OCI-LY7 (cell line): ENCODE results near the gene POM121L2. TPM values are rescaled to one million over a fixed set of nuclear protein-coding genes. Genes with fewer than 3 reads are reported as not detected.

Experiments
- Bru-seq: library from RNA; stranded (reverse); fragments of 400-500 nt; gene quantifications from one replicate; lab custom pipeline; 2021; lab: Mats Ljungman, UMichigan
- BruChase-seq, 2 experiments: library from RNA; stranded (reverse); fragments of 400-500 nt; gene quantifications; one replicate each; lab custom pipeline; 2021; lab: Mats Ljungman, UMichigan
- BruUV-seq: library from RNA; stranded (reverse); fragments of 400-500 nt; replicated peaks from 2 replicates; lab custom pipeline; 2021; lab: Mats Ljungman, UMichigan
- CTCF ChIA-PET: fragments of 300-600 bp; sonication (Branson Sonifier 250); formaldehyde crosslinking; loops from one replicate; lab custom pipeline; 2022; ENCODE audit warnings: antibody characterized with exemption; ENCODE audit not compliant: unreplicated experiment; lab: Charles Lee
- POLR2A ChIA-PET: fragments of 300-600 bp; sonication (Branson Sonifier 250); formaldehyde crosslinking; loops from one replicate; lab custom pipeline; 2022; ENCODE audit warnings: antibody characterized with exemption; lab: Charles Lee
- DNase-seq: peaks from one replicate; pipeline ENCODE4 v3.0.0-alpha.2; 2015; ENCODE audit warnings: low spot score
- H2AFZ ChIP-seq: fragments of 200-600 bp; sonication (generic), shearing (Covaris generic); 2 replicates; pipeline ENCODE4 v1.6.1; 2014; ENCODE audit warnings: mild to moderate bottlenecking, antibody characterized with exemption, low read length, moderate library complexity
- H3K27ac ChIP-seq: fragments of 200-600 bp; sonication (generic); 2 replicates; pipeline ENCODE4 v1.5.1; 2014; ENCODE audit warnings: mixed run types, low read depth, mild to moderate bottlenecking, moderate library complexity, low read length, inconsistent platforms; ENCODE audit not compliant: poor library complexity, severe bottlenecking
- H3K36me3 ChIP-seq: fragments of 200-600 bp; sonication (generic); 2 replicates; pipeline ENCODE4 v1.6.1; 2014; ENCODE audit warnings: mild to moderate bottlenecking, antibody characterized with exemption, low read length, moderate library complexity, mixed read lengths; ENCODE audit not compliant: insufficient read depth
- H3K4me1 ChIP-seq: fragments of 200-600 bp; sonication (generic); 2 replicates; pipeline ENCODE4 v1.5.1; 2014; ENCODE audit warnings: mild to moderate bottlenecking, low read length; ENCODE audit not compliant: insufficient read depth, poor library complexity, severe bottlenecking
- H3K4me2 ChIP-seq: fragments of 200-600 bp; sonication (generic); 2 replicates; pipeline ENCODE4 v1.6.1; 2014; ENCODE audit warnings: mild to moderate bottlenecking, low read length
- H3K4me3 ChIP-seq: fragments of 200-600 bp; sonication (generic); 2 replicates; pipeline ENCODE4 v1.5.1; 2014; ENCODE audit warnings: mild to moderate bottlenecking, low read depth, low read length; ENCODE audit not compliant: poor library complexity, severe bottlenecking
- H3K79me2 ChIP-seq: fragments of 200-600 bp; sonication (generic); 2 replicates; pipeline ENCODE4 v1.6.1; 2016; ENCODE audit warnings: low read depth, mild to moderate bottlenecking, low read length, moderate library complexity, mixed read lengths; ENCODE audit not compliant: insufficient read depth
- H3K9me2 ChIP-seq: fragments of 200-600 bp; sonication (generic); 2 replicates; pipeline ENCODE4 v1.6.1; 2016; ENCODE audit warnings: mild to moderate bottlenecking, low read length, mixed read lengths; ENCODE audit not compliant: insufficient read depth
- H3K9me3 ChIP-seq: fragments of 200-600 bp; sonication (generic); 2 replicates; pipeline ENCODE4 v1.6.1; 2014; ENCODE audit warnings: mild to moderate bottlenecking, mixed run types, low read length, mixed read lengths
- H4K20me1 ChIP-seq: fragments of 200-600 bp; sonication (generic); 2 replicates; pipeline ENCODE4 v1.6.1; 2014; ENCODE audit warnings: mild to moderate bottlenecking, antibody characterized with exemption, low read length, moderate library complexity, mixed read lengths; ENCODE audit not compliant: insufficient read depth
- CTCF ChIP-seq: fragments of 200-600 bp; sonication (generic); conservative IDR thresholded peaks from 2 replicates; pipeline ENCODE4 v1.5.1; 2014; ENCODE audit warnings: mild to moderate bottlenecking, antibody characterized with exemption, low read length, moderate library complexity, mixed read lengths
- EZH2phosphoT487 ChIP-seq: fragments of 200-600 bp; sonication (generic); IDR thresholded peaks from 2 replicates; pipeline ENCODE4 v1.6.1; 2018; ENCODE audit warnings: low read depth, borderline replicate concordance, mild to moderate bottlenecking, mixed run types, antibody characterized with exemption, low read length, moderate library complexity, mixed read lengths
- intact Hi-C: fragments of 100-400 bp; cut with micrococcal nuclease; formaldehyde crosslinking; loops from one replicate; pipeline ENCODE4 v1.10.0; 2022; ENCODE audit not compliant: unreplicated experiment
- long read RNA-seq: library from polyadenylated mRNA; stranded (forward); transcript quantifications from one replicate; pipeline ENCODE4 v2.0.0, GENCODE V29; 2022
- total RNA-seq, 2 experiments: library from RNA; depleted of rRNA in 1 of 2; stranded (reverse); fragments of >200 nt in 1 of 2; shearing (Covaris generic) in 1 of 2; gene quantifications; 2 replicates each; pipeline ENCODE4 v1.2.3, GENCODE V29; 2014 to 2022

Gene POM121L2
- total RNA-seq (2014; rRNA removed; shearing (Covaris generic)), result not detected in 2 replicates
- not detected in 2 replicates for total RNA-seq (2022)
- Bru-seq, nascent RNA, result not detected
- BruChase-seq, experiment 1, labeled RNA remaining after a 6-hour chase, result percentile 15 among the genes with signal in this experiment
- BruChase-seq, experiment 2, labeled RNA remaining after a 2-hour chase, result percentile 16 among the genes with signal in this experiment
- long read RNA-seq, result 0 reads

GRCh38 chr6:27312146-27312949, at the start of gene POM121L2:
Gene POM121L2, minus strand, starts transcription at chr6:27312273. Its CDS starts 103 bp downstream, at chr6:27312170.
- Histone ChIP-seq H2AFZ (peak within 1 kb of the TSS; percentile 75), H3K79me2 (no peaks in the 10 kb centered on the region), H3K4me1 (no peaks in the 10 kb centered on the region), H3K9me2 (no peaks in the 10 kb centered on the region), H3K4me3 (peak within 1 kb of the TSS; percentile 62), H4K20me1 (no peaks in the 10 kb centered on the region), H3K9me3 (no peaks in the 10 kb centered on the region), H3K4me2 (peak within 1 kb of the TSS; percentile 58), H3K27ac (no peak within 1 kb of the TSS), H3K36me3 (no peaks in the 10 kb centered on the region)
- DNase-seq, result peak; percentile 65
- TF ChIP-seq EZH2phosphoT487 (no peak), CTCF (peak; percentile 83)
- POLR2A ChIA-PET, result interaction anchor here (0.6 to 1.0 kb wide), 4 partner anchors 9 to 208 kb away, joined by 3 to 4 read pairs (median 3); no protein-coding TSS in a partner anchor
- intact Hi-C loops, result loop anchor here (1.0 to 5.0 kb wide), 4 partner anchors 150 to 440 kb away; no protein-coding TSS in a partner anchor
- CTCF ChIA-PET, result no interaction called here
- BruUV-seq, result no TSS peak

DNA sequence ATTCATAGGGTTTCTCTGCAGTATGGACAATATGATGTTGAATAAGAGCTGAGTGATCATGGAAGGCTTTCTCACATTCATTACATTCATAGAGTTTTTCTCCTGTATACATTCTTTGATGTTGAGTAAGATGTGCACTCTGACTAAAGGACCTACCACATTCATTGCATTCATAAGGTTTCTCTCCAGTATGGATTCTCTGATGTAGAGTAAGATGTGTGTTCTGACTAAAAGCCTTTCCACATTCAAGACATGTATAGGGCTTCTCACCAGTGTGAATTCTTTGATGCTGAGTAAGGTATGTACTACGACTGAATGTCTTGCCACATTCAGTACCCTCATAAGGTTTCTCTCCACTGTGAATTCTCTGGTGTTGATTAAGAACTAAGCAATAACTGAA, 47.2 kb upstream of the POM121L2 start:
- H3K9me2 ChIP-seq, result no peaks in the 10 kb centered on the region
- no TSS peak for BruUV-seq
- intact Hi-C loops, result no loop called here
- no peak overlapping the region for H2AFZ ChIP-seq
- no peaks in the 10 kb centered on the region for H3K79me2 ChIP-seq
- ChIA-PET POLR2A (no interaction called here), CTCF (no interaction called here)
- DNase-seq, result no peak
- TF ChIP-seq EZH2phosphoT487 (no peak), CTCF (no peak)
- 0 out of 2 replicates have a peak, but pooled peaks cover 5% of the 10 kb centered on the region for H3K9me3 ChIP-seq
- H3K4me3 ChIP-seq, result no peak overlapping the region
- no peaks in the 10 kb centered on the region for H3K36me3 ChIP-seq
- no peak overlapping the region for H3K27ac ChIP-seq
- H3K4me1 ChIP-seq, result no peaks in the 10 kb centered on the region
- no peak overlapping the region for H3K4me2 ChIP-seq
- no peaks in the 10 kb centered on the region for H4K20me1 ChIP-seq
